H1 (cell line): ENCODE measurements around the gene TMEM138. TPM values are rescaled to one million over a fixed set of nuclear protein-coding genes. Genes with fewer than 3 reads are reported as not detected.

ENCODE experiments used
- POLR2A ChIP-seq, 2 experiments: IDR thresholded peaks; 1 replicate in 1 of 2; 2 replicates in 1 of 2; pipeline ENCODE4 v1.6.1; 2011; ENCODE audit warnings: low read depth in 2 of 2, low read length in 2 of 2, mild to moderate bottlenecking in 2 of 2; ENCODE audit errors: control extremely low read depth in 1 of 2
- SIN3A ChIP-seq, 2 experiments: IDR thresholded peaks in 1 of 2; conservative IDR thresholded peaks in 1 of 2; 2 replicates each; pipeline ENCODE4 v1.6.1; 2011 to 2012; ENCODE audit warnings: low read length in 2 of 2, improper control_type of control experiment in 1 of 2, low read depth in 1 of 2, mild to moderate bottlenecking in 1 of 2
- SUZ12 ChIP-seq: fragments of 200-600 bp; sonication (generic); IDR thresholded peaks from 2 replicates; pipeline ENCODE4 v1.6.1; 2012; ENCODE audit warnings: mild to moderate bottlenecking, inconsistent platforms, low read length, moderate library complexity, mixed read lengths
- polyA plus RNA-seq, 7 experiments: library from polyadenylated mRNA; depleted of rRNA in 3 of 7; stranded (reverse) in 5 of 7; unstranded in 2 of 7; fragments of >200 nt in 5 of 7; fragments of 200-250 nt in 2 of 7; gene quantifications; 1 replicate in 5 of 7; 2 replicates in 1 of 7; 4 replicates in 1 of 7; pipeline versions ENCODE4 v1.2.1 to v1.2.3, GENCODE V29; 2011 to 2013; ENCODE audit warnings: missing spikeins in 2 of 7, mixed read lengths in 2 of 7
- total RNA-seq: library from RNA; stranded (reverse); fragmentation: NEBNext Ultra II Directional; extraction: Animal tissue kit (Norgen Biotek cat#: 25700); gene quantifications from 2 replicates; pipeline ENCODE4 v1.2.1, GENCODE V29; 2021
- TF ChIP-seq, protein P1 (sequence below): fragments of 300-600 bp; sonication (generic); IDR thresholded peaks from 2 replicates; pipeline ENCODE4 v1.7.1; 2012; ENCODE audit warnings: low read length, moderate library complexity, mild to moderate bottlenecking, inconsistent platforms; ENCODE audit not compliant: insufficient replicate concordance

TMEM138 gene
- total and polyA plus RNA-seq, 2 of the 8 experiments (the other 6 are each of a cell fraction or from before 2014, with no cell fraction given) = 32.9 to 59.0 TPM

DNA sequence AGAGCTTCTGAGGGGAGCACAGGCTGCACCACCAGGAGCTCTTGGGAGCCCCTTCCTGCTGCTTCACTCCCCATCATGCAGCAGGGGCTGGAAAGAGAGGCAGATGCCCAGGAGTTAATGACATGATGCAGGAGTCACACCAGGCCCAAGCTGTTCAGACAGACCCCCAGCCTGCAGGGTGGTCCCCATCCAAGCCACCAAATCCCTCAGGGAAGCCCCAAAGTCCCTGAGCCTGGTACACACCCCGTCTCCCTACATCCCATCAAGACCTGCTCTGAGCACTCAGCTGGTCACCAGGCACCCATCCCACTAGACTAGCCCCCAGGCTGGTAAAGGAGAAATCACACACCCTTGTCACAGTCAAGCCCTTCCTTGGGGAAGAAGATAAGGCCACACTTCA, 11.8 kb upstream of the TMEM138 start (continued):
- TF ChIP-seq, protein P1, sequence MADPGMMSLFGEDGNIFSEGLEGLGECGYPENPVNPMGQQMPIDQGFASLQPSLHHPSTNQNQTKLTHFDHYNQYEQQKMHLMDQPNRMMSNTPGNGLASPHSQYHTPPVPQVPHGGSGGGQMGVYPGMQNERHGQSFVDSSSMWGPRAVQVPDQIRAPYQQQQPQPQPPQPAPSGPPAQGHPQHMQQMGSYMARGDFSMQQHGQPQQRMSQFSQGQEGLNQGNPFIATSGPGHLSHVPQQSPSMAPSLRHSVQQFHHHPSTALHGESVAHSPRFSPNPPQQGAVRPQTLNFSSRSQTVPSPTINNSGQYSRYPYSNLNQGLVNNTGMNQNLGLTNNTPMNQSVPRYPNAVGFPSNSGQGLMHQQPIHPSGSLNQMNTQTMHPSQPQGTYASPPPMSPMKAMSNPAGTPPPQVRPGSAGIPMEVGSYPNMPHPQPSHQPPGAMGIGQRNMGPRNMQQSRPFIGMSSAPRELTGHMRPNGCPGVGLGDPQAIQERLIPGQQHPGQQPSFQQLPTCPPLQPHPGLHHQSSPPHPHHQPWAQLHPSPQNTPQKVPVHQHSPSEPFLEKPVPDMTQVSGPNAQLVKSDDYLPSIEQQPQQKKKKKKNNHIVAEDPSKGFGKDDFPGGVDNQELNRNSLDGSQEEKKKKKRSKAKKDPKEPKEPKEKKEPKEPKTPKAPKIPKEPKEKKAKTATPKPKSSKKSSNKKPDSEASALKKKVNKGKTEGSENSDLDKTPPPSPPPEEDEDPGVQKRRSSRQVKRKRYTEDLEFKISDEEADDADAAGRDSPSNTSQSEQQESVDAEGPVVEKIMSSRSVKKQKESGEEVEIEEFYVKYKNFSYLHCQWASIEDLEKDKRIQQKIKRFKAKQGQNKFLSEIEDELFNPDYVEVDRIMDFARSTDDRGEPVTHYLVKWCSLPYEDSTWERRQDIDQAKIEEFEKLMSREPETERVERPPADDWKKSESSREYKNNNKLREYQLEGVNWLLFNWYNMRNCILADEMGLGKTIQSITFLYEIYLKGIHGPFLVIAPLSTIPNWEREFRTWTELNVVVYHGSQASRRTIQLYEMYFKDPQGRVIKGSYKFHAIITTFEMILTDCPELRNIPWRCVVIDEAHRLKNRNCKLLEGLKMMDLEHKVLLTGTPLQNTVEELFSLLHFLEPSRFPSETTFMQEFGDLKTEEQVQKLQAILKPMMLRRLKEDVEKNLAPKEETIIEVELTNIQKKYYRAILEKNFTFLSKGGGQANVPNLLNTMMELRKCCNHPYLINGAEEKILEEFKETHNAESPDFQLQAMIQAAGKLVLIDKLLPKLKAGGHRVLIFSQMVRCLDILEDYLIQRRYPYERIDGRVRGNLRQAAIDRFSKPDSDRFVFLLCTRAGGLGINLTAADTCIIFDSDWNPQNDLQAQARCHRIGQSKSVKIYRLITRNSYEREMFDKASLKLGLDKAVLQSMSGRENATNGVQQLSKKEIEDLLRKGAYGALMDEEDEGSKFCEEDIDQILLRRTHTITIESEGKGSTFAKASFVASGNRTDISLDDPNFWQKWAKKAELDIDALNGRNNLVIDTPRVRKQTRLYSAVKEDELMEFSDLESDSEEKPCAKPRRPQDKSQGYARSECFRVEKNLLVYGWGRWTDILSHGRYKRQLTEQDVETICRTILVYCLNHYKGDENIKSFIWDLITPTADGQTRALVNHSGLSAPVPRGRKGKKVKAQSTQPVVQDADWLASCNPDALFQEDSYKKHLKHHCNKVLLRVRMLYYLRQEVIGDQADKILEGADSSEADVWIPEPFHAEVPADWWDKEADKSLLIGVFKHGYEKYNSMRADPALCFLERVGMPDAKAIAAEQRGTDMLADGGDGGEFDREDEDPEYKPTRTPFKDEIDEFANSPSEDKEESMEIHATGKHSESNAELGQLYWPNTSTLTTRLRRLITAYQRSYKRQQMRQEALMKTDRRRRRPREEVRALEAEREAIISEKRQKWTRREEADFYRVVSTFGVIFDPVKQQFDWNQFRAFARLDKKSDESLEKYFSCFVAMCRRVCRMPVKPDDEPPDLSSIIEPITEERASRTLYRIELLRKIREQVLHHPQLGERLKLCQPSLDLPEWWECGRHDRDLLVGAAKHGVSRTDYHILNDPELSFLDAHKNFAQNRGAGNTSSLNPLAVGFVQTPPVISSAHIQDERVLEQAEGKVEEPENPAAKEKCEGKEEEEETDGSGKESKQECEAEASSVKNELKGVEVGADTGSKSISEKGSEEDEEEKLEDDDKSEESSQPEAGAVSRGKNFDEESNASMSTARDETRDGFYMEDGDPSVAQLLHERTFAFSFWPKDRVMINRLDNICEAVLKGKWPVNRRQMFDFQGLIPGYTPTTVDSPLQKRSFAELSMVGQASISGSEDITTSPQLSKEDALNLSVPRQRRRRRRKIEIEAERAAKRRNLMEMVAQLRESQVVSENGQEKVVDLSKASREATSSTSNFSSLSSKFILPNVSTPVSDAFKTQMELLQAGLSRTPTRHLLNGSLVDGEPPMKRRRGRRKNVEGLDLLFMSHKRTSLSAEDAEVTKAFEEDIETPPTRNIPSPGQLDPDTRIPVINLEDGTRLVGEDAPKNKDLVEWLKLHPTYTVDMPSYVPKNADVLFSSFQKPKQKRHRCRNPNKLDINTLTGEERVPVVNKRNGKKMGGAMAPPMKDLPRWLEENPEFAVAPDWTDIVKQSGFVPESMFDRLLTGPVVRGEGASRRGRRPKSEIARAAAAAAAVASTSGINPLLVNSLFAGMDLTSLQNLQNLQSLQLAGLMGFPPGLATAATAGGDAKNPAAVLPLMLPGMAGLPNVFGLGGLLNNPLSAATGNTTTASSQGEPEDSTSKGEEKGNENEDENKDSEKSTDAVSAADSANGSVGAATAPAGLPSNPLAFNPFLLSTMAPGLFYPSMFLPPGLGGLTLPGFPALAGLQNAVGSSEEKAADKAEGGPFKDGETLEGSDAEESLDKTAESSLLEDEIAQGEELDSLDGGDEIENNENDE = no peak
- TF ChIP-seq POLR2A (IDR thresholded peaks at IDR 0.05; ENCODE audit: control extremely low read depth in 1 of 2, low read depth in 2 of 2, low read length in 2 of 2) (no peak), SIN3A (conservative IDR thresholded peaks at IDR 0.05 in 1 of 2, IDR thresholded peaks at IDR 0.05 in 1 of 2; ENCODE audit: low read depth in 1 of 2, low read length in 2 of 2) (no peak), SUZ12 (no peak)
